ENCODE measurements around the gene SESN1.

GRCh38 chr6:109001291-109001894 lies 93.3 kb downstream of the SESN1 start:
- TF ChIP-seq CTCF (IDR thresholded peaks at IDR 0.05) (no peak), POLR2A (IDR thresholded peaks at IDR 0.05) (no peak), POLR2AphosphoS5 (IDR thresholded peaks at IDR 0.05) (no peak), EP300 (IDR thresholded peaks at IDR 0.05) (no peak)

All from upper lobe of left lung (tissue), 4 donors.